ENCODE results near the gene MMP3. TPM values are rescaled to one million over a fixed set of nuclear protein-coding genes. Genes with fewer than 3 reads are reported as not detected.
A peak's percentile ranks its signal among the peaks of the same experiment; 100 is the strongest.

The MMP3 gene
- total and polyA plus RNA-seq, 2 donors (not counting 3 experiments of a cell fraction or from before 2014, with no cell fraction given) = not detected

GRCh38 chr11:102830001-102830727 is 13.2 kb downstream of the MMP3 start:
- Histone ChIP-seq H3K36me3 (ENCODE audit: control insufficient read depth in 2 of 2, extremely low read depth in 1 of 2, insufficient read depth in 2 of 2, low read length in 2 of 2) (no peaks in the 10 kb centered on the region), H3K4me3 (replicated peaks in 1 of 3; ENCODE audit: insufficient read depth in 1 of 3, low read depth in 1 of 3, low read length in 3 of 3) (no peak overlapping the region), H3K4me2 (ENCODE audit: insufficient read depth, low read length) (no peak overlapping the region), H3K9me1 (replicated peaks; ENCODE audit: control insufficient read depth, extremely low read depth, insufficient read depth, low read length) (no peaks in the 10 kb centered on the region), H3K79me2 (ENCODE audit: control insufficient read depth, insufficient read depth, low read length) (no peaks in the 10 kb centered on the region), H2AFZ (ENCODE audit: low read depth, low read length) (no peak overlapping the region), H3K27me3 (ENCODE audit: control insufficient read depth in 2 of 2, insufficient read depth in 2 of 2, low read length in 2 of 2) (peaks cover 5 to 7% of the 10 kb centered on the region in 2 experiments), H3K9me3 (replicated peaks; ENCODE audit: control insufficient read depth, insufficient read depth, low read length) (no peaks in the 10 kb centered on the region), H3K4me1 (ENCODE audit: control insufficient read depth, extremely low read depth, insufficient read depth, low read length) (no peaks in the 10 kb centered on the region), H4K20me1 (replicated peaks; ENCODE audit: control insufficient read depth, extremely low read depth, insufficient read depth, low read length) (no peaks in the 10 kb centered on the region), H3K27ac (ENCODE audit: insufficient read depth, low read depth, low read length) (no peak overlapping the region), H3K9ac (replicated peaks; ENCODE audit: extremely low read depth, insufficient read depth, low read length) (no peak overlapping the region)
- intact Hi-C loops (cut with micrococcal nuclease) = loop anchor here (2.0 kb wide), 1 partner anchor 31 kb away; the partner anchor contains the start of gene MMP1
- no TSS peak for BruUV-seq (replicated peaks)
- dilution Hi-C loops (cut with MboI; ENCODE audit: extremely low pct_ligation_motif_present, low sequenced_read_pairs) = no loop called here
- ChIA-PET CTCF (interaction anchor here (1.0 to 1.7 kb wide), 7 partner anchors 8 to 116 kb away, joined by 3 to 17 read pairs (median 6); no protein-coding TSS in a partner anchor), POLR2A (no interaction called here)
- TF ChIP-seq GATA2 (IDR thresholded peaks at IDR 0.05; ENCODE audit: insufficient read depth, insufficient read length, low read depth, low read length) (no peak), POLR2A (IDR thresholded peaks at IDR 0.05; ENCODE audit: low read depth, low read length) (no peak), MAX (IDR thresholded peaks at IDR 0.05; ENCODE audit: insufficient read depth, insufficient read length) (no peak), EZH2 (IDR thresholded peaks at IDR 0.05; ENCODE audit: borderline replicate concordance, low read depth, low read length, severe bottlenecking) (no peak), CTCF (IDR thresholded peaks at IDR 0.05; ENCODE audit: extremely low read depth in 1 of 2, insufficient read depth in 1 of 2, low read depth in 1 of 2, low read length in 2 of 2) (no peak), POLR2AphosphoS5 (IDR thresholded peaks at IDR 0.05; ENCODE audit: insufficient read depth, low read depth, low read length) (no peak), MYC (IDR thresholded peaks at IDR 0.05; ENCODE audit: low read depth, low read length) (no peak), JUN (IDR thresholded peaks at IDR 0.05; ENCODE audit: borderline replicate concordance, insufficient read depth, insufficient read length, low read depth) (no peak), FOS (IDR thresholded peaks at IDR 0.05; ENCODE audit: borderline replicate concordance, insufficient read depth, low read length) (no peak)
- FAIRE-seq = peak; percentile 47
- no peak for DNase-seq (ENCODE audit: low read depth, low spot score)
